HepG2 (cell line): ENCODE results near the gene PATZ1. TPM values are rescaled to one million over a fixed set of nuclear protein-coding genes. Genes with fewer than 3 reads are reported as not detected.

Source experiments
- AGO2 ChIP-seq: fragments of 200-400 bp; formaldehyde crosslinking; optimal IDR thresholded peaks from 2 replicates; pipeline ENCODE3; 2017; ENCODE audit warnings: mild to moderate bottlenecking, low read depth, low read length, moderate library complexity
- ARID2 ChIP-seq: sonication (generic); formaldehyde crosslinking; IDR thresholded peaks from 2 replicates; pipeline ENCODE4 v1.8.1; 2022; ENCODE audit warnings: mild to moderate bottlenecking, missing genetic modification reagents, borderline replicate concordance
- ARID4A ChIP-seq: sonication (generic); formaldehyde crosslinking; IDR thresholded peaks from 2 replicates; pipeline ENCODE4 v1.5.0; 2020; ENCODE audit warnings: mild to moderate bottlenecking, missing genetic modification reagents, borderline replicate concordance
- FOXA1 ChIP-seq, 2 experiments: fragments of 450-650 bp in 1 of 2; sonication (generic) in 1 of 2; formaldehyde crosslinking in 1 of 2; IDR thresholded peaks; 2 replicates each; pipeline versions ENCODE4 v1.4.0 to v1.6.1; 2016 to 2020; ENCODE audit warnings: missing genetic modification reagents in 1 of 2
- FOXP1 ChIP-seq, 2 experiments: fragments of 450-650 bp in 1 of 2; IDR thresholded peaks; 2 replicates each; pipeline ENCODE4 v1.6.1; 2017 to 2018; ENCODE audit warnings: antibody characterized with exemption in 1 of 2
- HHEX ChIP-seq: IDR thresholded peaks from 2 replicates; pipeline ENCODE4 v1.6.1; 2016; ENCODE audit warnings: control low read depth
- SP2 ChIP-seq: sonication (generic); formaldehyde crosslinking; IDR thresholded peaks from 2 replicates; pipeline ENCODE4 v1.5.1; 2020; ENCODE audit warnings: mild to moderate bottlenecking, missing genetic modification reagents
- TBX3 ChIP-seq: fragments of 450-650 bp; IDR thresholded peaks from 2 replicates; pipeline ENCODE4 v1.6.1; 2017; ENCODE audit warnings: antibody characterized with exemption, mild to moderate bottlenecking, inconsistent platforms, borderline replicate concordance
- ZBTB14 ChIP-seq: sonication (generic); formaldehyde crosslinking; IDR thresholded peaks from 2 replicates; pipeline ENCODE4 v1.4.0; 2020; ENCODE audit warnings: missing genetic modification reagents
- ZNF17 ChIP-seq: sonication (generic); formaldehyde crosslinking; IDR thresholded peaks from 2 replicates; pipeline ENCODE4 v1.5.0; 2020; ENCODE audit warnings: mild to moderate bottlenecking, missing genetic modification reagents
- ZNF460 ChIP-seq: sonication (generic); formaldehyde crosslinking; IDR thresholded peaks from 2 replicates; pipeline ENCODE4 v1.5.1; 2020; ENCODE audit warnings: missing genetic modification reagents, mild to moderate bottlenecking, borderline replicate concordance
- ZNF614 ChIP-seq: IDR thresholded peaks from 2 replicates; pipeline ENCODE4 v1.6.1; 2018; ENCODE audit warnings: missing biosample characterization, missing genetic modification reagents, inconsistent platforms, borderline replicate concordance
- ZNF749 ChIP-seq: sonication (generic); formaldehyde crosslinking; IDR thresholded peaks from 2 replicates; pipeline ENCODE4 v1.8.0; 2022; ENCODE audit warnings: mild to moderate bottlenecking, missing genetic modification reagents, moderate library complexity, borderline replicate concordance
- ZNF777 ChIP-seq: sonication (generic); formaldehyde crosslinking; IDR thresholded peaks from 2 replicates; pipeline ENCODE4 v1.4.0; 2020; ENCODE audit warnings: missing genetic modification reagents
- ZUFSP ChIP-seq: sonication (generic); formaldehyde crosslinking; IDR thresholded peaks from 2 replicates; pipeline ENCODE4 v1.9.0; 2021; ENCODE audit warnings: missing genetic modification reagents, mild to moderate bottlenecking, borderline replicate concordance
- polyA plus RNA-seq, 8 experiments: library from polyadenylated mRNA; depleted of rRNA in 3 of 8; stranded (reverse) in 7 of 8; unstranded in 1 of 8; fragments of >200 nt; fragmentation: Illumina TruSeq in 4 of 8; extraction: Trizol in 4 of 8; gene quantifications; 2 replicates each; pipeline versions ENCODE4 v1.2.1 to v1.2.3, GENCODE V29; 2011 to 2016; ENCODE audit warnings: low read depth in 4 of 8, missing spikeins in 1 of 8, mixed read lengths in 1 of 8; ENCODE audit not compliant: insufficient read depth in 1 of 8
- total RNA-seq, 5 experiments: library from RNA; depleted of rRNA; stranded (reverse); fragments of >200 nt; fragmentation: Illumina TruSeq; extraction: Trizol; gene quantifications; 2 replicates each; pipeline ENCODE4 v1.2.3, GENCODE V29; 2016; ENCODE audit warnings: low read depth in 1 of 5

The PATZ1 gene
- total and polyA plus RNA-seq, 2 of the 13 experiments (the other 11 are each of a cell fraction or from before 2014, with no cell fraction given) = 24.9 to 30.5 TPM

- TF ChIP-seq ZNF777 (CRISPR knock-in tag) (no peak), ZNF749 (CRISPR knock-in tag) (no peak), ARID2 (CRISPR knock-in tag) (no peak), HHEX (no peak), FOXA1 (IDR thresholded peaks at IDR 0.05) (no peak), FOXA1 (CRISPR knock-in tag; IDR thresholded peaks at IDR 0.05) (no peak), SP2 (no peak), FOXP1 (IDR thresholded peaks at IDR 0.05) (no peak), FOXP1 (CRISPR knock-in tag; IDR thresholded peaks at IDR 0.05) (no peak), ZBTB14 (CRISPR knock-in tag) (no peak; the same call in 1 of the 2 replicates), ZNF614 (no peak), ARID4A (CRISPR knock-in tag) (no peak; the same call in 1 of the 2 replicates), ZNF460 (no peak), ZNF17 (CRISPR knock-in tag) (no peak), TBX3 (no peak), ZUFSP (CRISPR knock-in tag) (no peak), AGO2 (peak; percentile 4)
These were observed 2.6 kb downstream of the PATZ1 start (continued) for GRCh38 chr22:31343235-31344191.
